ENCODE data around the gene IFRD1. TPM values are rescaled to one million over a fixed set of nuclear protein-coding genes. Genes with fewer than 3 reads are reported as not detected.

Gene IFRD1
- total RNA-seq, 1 experiment from 2014 or later, result 78.8 TPM

DNA sequence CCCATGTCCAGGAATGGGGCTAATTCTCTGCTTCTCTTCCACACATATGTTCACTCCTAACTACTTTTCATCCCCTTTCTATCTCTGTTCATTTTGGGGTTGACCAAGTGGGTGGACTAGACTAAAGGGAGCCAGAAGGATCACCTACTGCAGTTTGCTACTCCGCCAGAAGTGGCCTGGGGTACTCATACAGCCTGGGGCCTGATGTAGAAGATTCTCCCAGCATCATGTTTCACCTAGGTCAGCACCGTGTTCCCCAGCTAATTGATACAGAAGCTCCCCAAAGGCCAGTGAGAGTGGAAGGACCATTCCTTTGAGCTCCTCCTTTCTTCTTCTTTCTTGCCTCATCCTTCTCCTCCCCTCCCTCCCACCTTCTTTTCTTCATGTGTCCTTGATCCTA, 19.6 kb upstream of the IFRD1 start:
- DNase-seq, result no peak
- peaks cover 6% of the 10 kb centered on the region for H3K4me1 Mint-ChIP-seq (ENCODE audit: low read depth, unreplicated experiment)
- no peaks in the 10 kb centered on the region for H3K9me3 Mint-ChIP-seq (ENCODE audit: unreplicated experiment)
- H3K27ac Mint-ChIP-seq (ENCODE audit: unreplicated experiment), result no peak overlapping the region
- Histone ChIP-seq H3K4me1 (no peaks in the 10 kb centered on the region), H3K27me3 (replicated peaks; ENCODE audit: control insufficient read depth, insufficient read depth, low read length) (no peaks in the 10 kb centered on the region), H3K4me3 (ENCODE audit: low read depth, low read length) (no peak overlapping the region), H3K36me3 (ENCODE audit: control insufficient read depth, insufficient read depth, low read length) (no peaks in the 10 kb centered on the region), H3K9me3 (no peaks in the 10 kb centered on the region)
- intact Hi-C loops (cut with micrococcal nuclease; ENCODE audit: unreplicated experiment), result no loop called here
- POLR2A ChIA-PET, result no interaction called here
- no peaks in the 10 kb centered on the region for H3K36me3 Mint-ChIP-seq (ENCODE audit: insufficient read depth, unreplicated experiment)
- CTCF ChIA-PET, result no interaction called here
- TF ChIP-seq, protein P1, sequence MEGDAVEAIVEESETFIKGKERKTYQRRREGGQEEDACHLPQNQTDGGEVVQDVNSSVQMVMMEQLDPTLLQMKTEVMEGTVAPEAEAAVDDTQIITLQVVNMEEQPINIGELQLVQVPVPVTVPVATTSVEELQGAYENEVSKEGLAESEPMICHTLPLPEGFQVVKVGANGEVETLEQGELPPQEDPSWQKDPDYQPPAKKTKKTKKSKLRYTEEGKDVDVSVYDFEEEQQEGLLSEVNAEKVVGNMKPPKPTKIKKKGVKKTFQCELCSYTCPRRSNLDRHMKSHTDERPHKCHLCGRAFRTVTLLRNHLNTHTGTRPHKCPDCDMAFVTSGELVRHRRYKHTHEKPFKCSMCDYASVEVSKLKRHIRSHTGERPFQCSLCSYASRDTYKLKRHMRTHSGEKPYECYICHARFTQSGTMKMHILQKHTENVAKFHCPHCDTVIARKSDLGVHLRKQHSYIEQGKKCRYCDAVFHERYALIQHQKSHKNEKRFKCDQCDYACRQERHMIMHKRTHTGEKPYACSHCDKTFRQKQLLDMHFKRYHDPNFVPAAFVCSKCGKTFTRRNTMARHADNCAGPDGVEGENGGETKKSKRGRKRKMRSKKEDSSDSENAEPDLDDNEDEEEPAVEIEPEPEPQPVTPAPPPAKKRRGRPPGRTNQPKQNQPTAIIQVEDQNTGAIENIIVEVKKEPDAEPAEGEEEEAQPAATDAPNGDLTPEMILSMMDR (IDR thresholded peaks at IDR 0.05; ENCODE audit: insufficient read depth in 1 of 2, low read depth in 1 of 2, low read length in 1 of 2, severe bottlenecking in 1 of 2, unreplicated experiment in 1 of 2), result no peak
- no peak overlapping the region for H3K4me3 Mint-ChIP-seq (ENCODE audit: unreplicated experiment)
- H3K27me3 Mint-ChIP-seq (ENCODE audit: insufficient read depth, unreplicated experiment), result no peaks in the 10 kb centered on the region
- BruUV-seq (replicated peaks), result no TSS peak

DNA sequence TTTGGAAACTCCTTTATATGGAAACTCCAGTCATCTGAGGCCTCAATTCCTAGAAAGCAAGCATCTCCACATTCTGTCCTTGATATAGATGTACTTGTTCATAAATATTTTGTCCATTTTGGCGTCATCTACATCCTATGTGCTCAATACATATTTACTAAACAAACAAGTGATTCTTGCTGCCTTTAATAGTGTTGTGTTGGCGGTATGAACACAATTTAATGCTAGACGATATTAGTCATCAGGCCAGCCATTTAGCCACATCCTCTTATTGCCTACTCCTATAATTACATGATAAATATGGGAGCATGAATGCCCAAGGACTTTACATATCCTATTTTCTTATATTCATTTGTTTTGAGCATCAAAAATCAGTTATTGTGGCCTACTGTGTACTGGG, 18.5 kb upstream of the IFRD1 start:
- Histone ChIP-seq H3K4me1 (no peaks in the 10 kb centered on the region), H3K9me3 (no peaks in the 10 kb centered on the region), H3K27me3 (replicated peaks; ENCODE audit: control insufficient read depth, insufficient read depth, low read length) (no peaks in the 10 kb centered on the region), H3K36me3 (ENCODE audit: control insufficient read depth, insufficient read depth, low read length) (no peaks in the 10 kb centered on the region), H3K4me3 (ENCODE audit: low read depth, low read length) (no peak overlapping the region)
- H3K4me1 Mint-ChIP-seq (ENCODE audit: low read depth, unreplicated experiment), result peaks cover 6% of the 10 kb centered on the region
- no peak for DNase-seq
- BruUV-seq (replicated peaks), result no TSS peak
- no peak overlapping the region for H3K27ac Mint-ChIP-seq (ENCODE audit: unreplicated experiment)
- no peaks in the 10 kb centered on the region for H3K9me3 Mint-ChIP-seq (ENCODE audit: unreplicated experiment)
- ChIA-PET POLR2A (no interaction called here), CTCF (no interaction called here)
- no peak overlapping the region for H3K4me3 Mint-ChIP-seq (ENCODE audit: unreplicated experiment)
- TF ChIP-seq, protein P1 (IDR thresholded peaks at IDR 0.05; ENCODE audit: insufficient read depth in 1 of 2, low read depth in 1 of 2, low read length in 1 of 2, severe bottlenecking in 1 of 2, unreplicated experiment in 1 of 2), result no peak
- intact Hi-C loops (cut with micrococcal nuclease; ENCODE audit: unreplicated experiment), result no loop called here
- no peaks in the 10 kb centered on the region for H3K36me3 Mint-ChIP-seq (ENCODE audit: insufficient read depth, unreplicated experiment)
- H3K27me3 Mint-ChIP-seq (ENCODE audit: insufficient read depth, unreplicated experiment), result no peaks in the 10 kb centered on the region

DNA sequence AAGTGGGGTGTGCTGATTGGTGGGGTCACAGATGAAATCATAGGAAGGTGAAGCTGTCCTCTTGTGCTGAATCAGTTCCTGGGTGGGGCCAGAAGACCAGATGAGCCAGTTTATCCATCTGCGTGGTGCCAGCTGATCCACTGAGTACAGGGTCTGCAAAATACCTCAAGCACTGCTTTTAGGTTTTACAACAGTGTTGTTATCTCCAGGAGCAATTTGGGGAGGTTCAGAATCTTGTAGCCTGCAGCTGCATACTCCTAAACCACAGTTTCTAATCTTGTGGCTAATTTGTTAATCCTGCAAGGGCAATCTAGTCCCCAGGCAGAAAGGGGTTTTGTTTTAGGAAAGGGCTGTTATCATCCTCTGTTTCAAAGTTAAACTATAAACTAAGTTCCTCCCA, 17.0 kb upstream of the IFRD1 start:
- Histone ChIP-seq H3K27me3 (replicated peaks; ENCODE audit: control insufficient read depth, insufficient read depth, low read length) (no peaks in the 10 kb centered on the region), H3K36me3 (ENCODE audit: control insufficient read depth, insufficient read depth, low read length) (no peaks in the 10 kb centered on the region), H3K9me3 (no peaks in the 10 kb centered on the region), H3K4me3 (ENCODE audit: low read depth, low read length) (no peak overlapping the region), H3K4me1 (no peaks in the 10 kb centered on the region)
- H3K27ac Mint-ChIP-seq (ENCODE audit: unreplicated experiment), result no peak overlapping the region
- POLR2A ChIA-PET, result no interaction called here
- H3K9me3 Mint-ChIP-seq (ENCODE audit: unreplicated experiment), result no peaks in the 10 kb centered on the region
- no TSS peak for BruUV-seq (replicated peaks)
- H3K4me3 Mint-ChIP-seq (ENCODE audit: unreplicated experiment), result no peak overlapping the region
- peaks cover 6% of the 10 kb centered on the region for H3K4me1 Mint-ChIP-seq (ENCODE audit: low read depth, unreplicated experiment)
- CTCF ChIA-PET, result no interaction called here
- no peak for DNase-seq
- no peaks in the 10 kb centered on the region for H3K36me3 Mint-ChIP-seq (ENCODE audit: insufficient read depth, unreplicated experiment)
- intact Hi-C loops (cut with micrococcal nuclease; ENCODE audit: unreplicated experiment), result no loop called here
- H3K27me3 Mint-ChIP-seq (ENCODE audit: insufficient read depth, unreplicated experiment), result no peaks in the 10 kb centered on the region
- TF ChIP-seq, protein P1 (IDR thresholded peaks at IDR 0.05; ENCODE audit: insufficient read depth in 1 of 2, low read depth in 1 of 2, low read length in 1 of 2, severe bottlenecking in 1 of 2, unreplicated experiment in 1 of 2), result no peak

Data from Caco-2 (cell line).